HG02981 (cell line): ENCODE data around the gene ST14.
"Not testable (repeated sequence)": the region's sequence is repeated elsewhere in the genome, so short reads cannot be mapped to it uniquely, and the experiment has no call there.

ENCODE experiments used
- ATAC-seq: cut with Tn5 transposase; IDR thresholded peaks from one replicate; pipeline ENCODE4 v1.9.1; 2021; ENCODE audit warnings: mild to moderate bottlenecking, moderate library complexity; ENCODE audit not compliant: unreplicated experiment

The ST14 gene

GRCh38 chr11:130220311-130221035, 60.9 kb downstream of the ST14 start:
- no peak for ATAC-seq

DNA sequence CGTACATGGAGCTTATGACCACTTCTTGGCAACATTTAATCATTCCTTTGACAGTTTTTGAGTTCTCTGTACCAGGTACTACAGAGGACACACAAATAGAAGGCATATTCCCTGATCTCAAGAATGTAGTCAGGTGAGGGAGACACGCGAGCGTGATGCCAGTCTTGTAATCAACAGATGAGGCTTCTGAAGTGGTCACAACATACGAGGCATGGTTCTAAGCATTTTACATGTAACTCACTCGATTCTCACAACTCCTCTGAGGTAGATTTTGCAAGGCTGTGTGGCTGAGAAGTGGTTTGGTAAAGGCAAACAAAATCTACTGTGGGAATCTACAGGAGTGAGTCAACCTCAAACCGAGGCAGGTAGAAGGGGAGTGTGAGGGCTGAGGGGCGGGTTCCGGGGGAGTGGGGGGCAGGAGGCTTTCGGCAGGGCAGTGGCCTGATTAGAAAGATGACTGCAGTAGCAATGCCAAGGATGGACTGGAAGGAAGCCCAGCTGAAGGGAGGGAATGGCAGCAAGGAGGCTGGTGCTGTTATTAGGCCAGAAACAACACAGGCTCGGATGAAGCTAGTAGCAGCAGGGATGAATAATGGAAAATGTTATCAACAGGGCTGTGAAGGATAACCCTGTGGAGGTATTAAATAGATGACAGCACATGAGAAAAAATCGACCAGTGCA, 63.8 kb downstream of the ST14 start:
- no peak for ATAC-seq

GRCh38 chr11:130227373-130227772, 67.8 kb downstream of the ST14 start:
- ATAC-seq = no peak

DNA sequence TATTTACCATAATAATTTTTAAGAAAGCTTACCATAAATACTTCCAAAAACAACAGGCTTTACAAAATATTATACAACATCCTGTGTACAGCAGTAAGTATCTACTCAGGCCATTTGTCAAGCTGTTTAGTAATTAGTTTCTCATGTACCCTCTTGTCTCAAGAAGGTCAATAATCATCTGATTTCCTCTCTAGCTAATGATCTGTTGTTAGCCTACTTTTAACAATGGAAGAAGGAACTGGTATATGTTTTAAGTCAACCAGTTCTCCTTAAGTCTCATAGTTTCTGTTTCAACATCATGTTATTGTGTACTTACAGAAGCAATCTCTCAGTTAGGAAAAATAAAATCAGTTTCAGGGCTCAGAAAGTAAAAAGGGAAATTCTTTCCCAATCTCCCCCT, 73.9 kb downstream of the ST14 start:
- peak; percentile 56 for ATAC-seq

- not testable (repeated sequence) for ATAC-seq
Observed at GRCh38 chr11:130233888-130234287, 74.3 kb downstream of the ST14 start.

GRCh38 chr11:130234315-130234714, 74.7 kb downstream of the ST14 start:
- no peak for ATAC-seq

DNA sequence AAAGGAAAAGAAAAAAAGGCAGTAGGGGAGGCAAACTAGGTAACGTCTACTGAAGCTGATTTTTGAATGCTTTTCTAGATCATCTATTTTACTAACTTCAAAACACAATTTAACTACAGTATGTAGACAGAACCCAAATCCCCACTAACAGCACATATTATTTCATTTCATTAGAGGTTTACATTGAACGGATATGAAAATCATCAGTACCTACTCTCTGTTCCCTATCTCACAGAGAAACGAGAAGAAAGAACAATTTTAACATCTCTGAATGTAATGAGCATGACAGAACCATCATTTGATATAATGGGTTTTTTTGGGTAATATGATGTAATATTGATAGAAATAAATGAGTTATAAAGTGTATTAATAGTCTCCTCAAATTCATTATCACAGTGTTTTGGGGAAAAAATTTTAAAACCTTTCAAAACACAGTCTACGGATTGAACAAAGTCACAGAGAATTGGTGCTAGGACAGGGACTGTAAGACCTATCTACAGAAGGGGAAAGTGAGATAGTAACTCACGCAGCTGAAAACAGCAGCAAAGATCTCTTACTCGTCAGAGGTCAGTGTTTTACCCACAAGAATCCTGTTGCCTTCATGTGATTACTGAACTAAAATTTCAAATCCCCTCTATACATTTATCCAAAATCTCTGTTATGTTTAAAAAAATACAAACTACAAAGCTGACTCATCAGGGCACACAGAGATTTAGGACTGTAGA, 77.9 kb downstream of the ST14 start:
- ATAC-seq = no peak

- no peak for ATAC-seq
Observed at GRCh38 chr11:130241713-130242112, 82.1 kb downstream of the ST14 start.

- ATAC-seq = peak; percentile 72
Observed at GRCh38 chr11:130243816-130244215, 84.2 kb downstream of the ST14 start.

GRCh38 chr11:130244848-130245247, 85.3 kb downstream of the ST14 start:
- ATAC-seq = no peak

DNA sequence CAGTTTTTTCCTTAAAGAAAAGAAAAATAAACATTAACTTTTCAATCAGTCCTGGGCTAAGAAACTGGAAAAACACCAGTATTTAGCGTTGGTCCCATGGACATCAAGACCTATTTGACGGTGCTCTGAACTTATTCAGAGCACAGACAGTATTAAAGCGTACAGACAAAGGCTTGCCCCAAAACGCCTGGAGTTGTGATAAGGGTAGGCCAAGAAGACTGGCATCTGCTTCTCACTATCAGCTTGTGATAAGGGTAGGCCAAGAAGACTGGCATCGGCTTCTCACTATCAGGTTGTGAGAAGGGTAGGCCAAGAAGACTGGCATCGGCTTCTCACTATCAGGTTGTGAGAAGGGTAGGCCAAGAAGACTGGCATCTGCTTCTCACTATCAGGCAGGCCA, 85.8 kb downstream of the ST14 start:
- ATAC-seq = not testable (repeated sequence)

DNA sequence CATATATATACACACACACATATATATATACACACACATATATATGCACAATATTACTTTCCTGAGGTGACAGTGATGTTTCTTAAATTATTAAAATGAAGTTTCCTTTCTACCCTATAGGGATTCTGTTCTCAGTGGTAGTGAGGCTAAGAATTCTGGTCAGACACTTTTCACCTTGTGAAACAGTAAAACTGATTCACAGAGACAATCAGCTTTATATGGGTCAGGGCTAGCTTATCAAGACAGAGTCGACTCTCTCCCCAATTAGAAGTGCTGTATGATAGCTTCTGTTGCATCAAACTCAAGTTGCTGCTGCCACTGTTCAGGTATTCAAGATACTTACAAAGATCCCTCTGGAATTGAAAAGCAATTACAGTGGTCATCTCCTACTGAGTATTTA, 86.7 kb downstream of the ST14 start:
- no peak for ATAC-seq

- no peak for ATAC-seq
Observed at GRCh38 chr11:130246738-130247137, 87.2 kb downstream of the ST14 start.

DNA sequence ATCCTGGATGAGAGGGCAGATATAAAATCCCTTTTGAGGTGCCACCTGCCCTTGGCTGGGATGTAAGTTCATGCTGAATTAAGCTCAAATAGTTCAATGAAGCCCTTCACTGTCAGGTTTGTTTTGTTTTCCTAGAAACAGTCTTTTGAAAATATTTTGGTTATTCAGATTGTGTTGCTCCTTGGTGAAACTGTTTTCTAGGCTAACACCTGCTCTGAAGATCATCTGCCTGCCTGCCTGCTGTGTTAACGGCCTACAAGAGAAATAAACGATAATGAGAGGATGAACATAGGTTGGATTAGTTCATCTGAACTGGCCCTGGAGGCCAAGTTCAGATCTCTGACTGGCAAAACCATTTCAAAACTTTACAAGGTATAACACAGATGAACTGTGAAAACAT, 87.7 kb downstream of the ST14 start:
- no peak for ATAC-seq

- ATAC-seq = no peak
Observed at GRCh38 chr11:130249371-130249770, 89.8 kb downstream of the ST14 start.

GRCh38 chr11:130249929-130250328, 90.3 kb downstream of the ST14 start:
- ATAC-seq = not testable (repeated sequence)

GRCh38 chr11:130251763-130252162, 92.2 kb downstream of the ST14 start:
- not testable (repeated sequence) for ATAC-seq
